T-cell (primary cell): Measurements from ENCODE around the gene FOXO3. TPM values are rescaled to one million over a fixed set of nuclear protein-coding genes. Genes with fewer than 3 reads are reported as not detected.

ENCODE experiments used
- ATAC-seq, 4 experiments: fragments of 200-7000 bp in 3 of 4; fragments of 150-1000 bp in 1 of 4; cut with Tn5 transposase; replicated peaks in 1 of 4; 1 replicate in 3 of 4; 2 replicates in 1 of 4; pipeline ENCODE4 v1.10.0; 2021; ENCODE audit warnings: moderate library complexity in 3 of 4, mild to moderate bottlenecking in 2 of 4, moderate number of reproducible peaks in 1 of 4
- CTCF ChIA-PET, 2 donors: fragments of 300-600 bp; sonication (Branson Sonifier 250); formaldehyde crosslinking; loops; one replicate each; lab custom pipeline; 2022; ENCODE audit warnings: antibody characterized with exemption in 2 of 2; lab: Charles Lee
- POLR2A ChIA-PET, 2 donors: fragments of 300-600 bp; sonication (Branson Sonifier 250); formaldehyde crosslinking; loops; one replicate each; lab custom pipeline; 2022; ENCODE audit warnings: antibody characterized with exemption in 2 of 2; lab: Charles Lee
- DNase-seq, 35 experiments: peaks; one replicate each; pipeline versions ENCODE4 v3.0.0 to v3.0.0-alpha.2; 2013 to 2023
- H3K27ac ChIP-seq: one replicate; pipeline ENCODE4 v1.5.1; 2013; ENCODE audit warnings: low read length
- H3K27me3 ChIP-seq, 2 experiments: replicated peaks in 1 of 2; 1 replicate in 1 of 2; 2 replicates in 1 of 2; pipeline versions ENCODE4 v1.6.1 to v1.7.0; 2013; ENCODE audit warnings: low read length in 1 of 2, mixed read lengths in 1 of 2; ENCODE audit not compliant: control insufficient read depth in 2 of 2, insufficient read depth in 2 of 2; ENCODE audit errors: extremely low read depth in 1 of 2
- H3K36me3 ChIP-seq, 2 donors: 1 replicate in 1 of 2; 2 replicates in 1 of 2; pipeline versions ENCODE4 v1.6.1 to v1.7.0; 2013; ENCODE audit warnings: low read length in 1 of 2; ENCODE audit not compliant: control insufficient read depth in 2 of 2, insufficient read depth in 1 of 2; ENCODE audit errors: extremely low read depth in 1 of 2
- H3K4me1 ChIP-seq, 2 experiments: 1 replicate in 1 of 2; 2 replicates in 1 of 2; pipeline versions ENCODE4 v1.6.1 to v1.7.0; 2013; ENCODE audit warnings: low read length in 2 of 2, mixed read lengths in 1 of 2; ENCODE audit not compliant: insufficient read depth in 2 of 2, control insufficient read depth in 1 of 2; ENCODE audit errors: extremely low read depth in 1 of 2
- H3K4me3 ChIP-seq, 2 donors: 1 replicate in 1 of 2; 2 replicates in 1 of 2; pipeline versions ENCODE4 v1.5.1 to v1.7.0; 2013; ENCODE audit warnings: mild to moderate bottlenecking in 2 of 2, low read length in 1 of 2, moderate library complexity in 1 of 2; ENCODE audit not compliant: control insufficient read depth in 1 of 2; ENCODE audit errors: extremely low read depth in 1 of 2
- H3K9me3 ChIP-seq: 2 replicates; pipeline ENCODE4 v1.7.0; 2013
- H3K27ac Mint-ChIP-seq, 2 donors: one replicate each; pipeline ENCODE4 v1.8.0; 2020 to 2021; ENCODE audit warnings: mild to moderate bottlenecking in 2 of 2, mixed read lengths in 2 of 2
- H3K27me3 Mint-ChIP-seq, 2 donors: one replicate each; pipeline ENCODE4 v1.8.0; 2021 to 2022; ENCODE audit warnings: mixed read lengths in 2 of 2
- H3K36me3 Mint-ChIP-seq: one replicate; pipeline ENCODE4 v1.8.0; 2021; ENCODE audit warnings: mixed read lengths
- H3K4me1 Mint-ChIP-seq, 3 donors: one replicate each; pipeline ENCODE4 v1.8.0; 2020 to 2022; ENCODE audit warnings: mixed read lengths in 3 of 3, mild to moderate bottlenecking in 1 of 3
- H3K4me3 Mint-ChIP-seq, 3 donors: one replicate each; pipeline ENCODE4 v1.8.0; 2020 to 2022; ENCODE audit warnings: mild to moderate bottlenecking in 3 of 3, mixed read lengths in 3 of 3, moderate library complexity in 3 of 3
- H3K9me3 Mint-ChIP-seq, 3 donors: one replicate each; pipeline ENCODE4 v1.8.0; 2020 to 2022; ENCODE audit warnings: mixed read lengths in 3 of 3
- WGBS: methylation state at CpG from one replicate; pipeline ENCODE4 v1.1.5; 2013; ENCODE audit warnings: missing lambda C conversion rate; ENCODE audit not compliant: insufficient coverage; 5-methylcytosine and 5-hydroxymethylcytosine counted together
- total RNA-seq, 35 experiments: library from RNA in 6 of 35; stranded (reverse) in 6 of 35; fragments of 120-200 nt in 1 of 35; gene quantifications; one replicate each; pipeline versions ENCODE4 v1.2.1 to v1.2.4 and lab custom pipeline; 2013 to 2026

Gene FOXO3
- total RNA-seq, 5 donors from 2014 or later (not counting 1 experiment from before 2014, with no cell fraction given): 21.5 to 26.2 (median 22.2) TPM

DNA sequence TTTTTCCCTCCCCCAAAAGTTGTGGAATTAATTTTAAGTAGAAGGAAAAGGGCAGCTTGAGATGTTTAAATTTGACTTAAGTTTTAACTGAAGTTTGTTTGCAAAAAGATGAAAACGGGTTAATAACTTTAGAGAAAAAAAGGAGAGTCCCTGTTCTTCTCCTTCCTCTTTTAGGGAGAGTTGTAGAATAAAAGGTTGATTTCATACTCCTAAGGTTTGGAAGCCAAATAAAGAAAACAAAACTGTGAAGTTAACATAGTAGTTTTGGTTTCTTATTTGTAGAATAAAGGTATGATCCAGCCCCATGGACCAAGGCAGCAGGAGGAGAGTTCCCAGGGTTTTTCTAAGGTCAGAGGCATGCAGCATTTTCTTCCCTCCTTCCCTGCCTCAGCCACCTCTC lies 33.4 kb downstream of the FOXO3 start:
- H3K4me1 Mint-ChIP-seq: peaks cover 59 to 73% (median 69%) of the 10 kb centered on the region in 3 donors
- no peak for ATAC-seq
- Histone ChIP-seq H3K27ac (no peak overlapping the region), H3K9me3 (no peaks in the 10 kb centered on the region), H3K27me3 (no peaks in the 10 kb centered on the region), H3K36me3 (no peaks in the 10 kb centered on the region), H3K4me1 (peaks cover 14 to 18% of the 10 kb centered on the region in 2 experiments), H3K4me3 (no peak overlapping the region)
- ChIA-PET POLR2A (interaction anchor here in 1 of 2 donors (0.7 kb wide), 1 partner anchor 12 kb away, joined by 9 read pairs; no protein-coding TSS in a partner anchor), CTCF (no interaction called here)
- H3K4me3 Mint-ChIP-seq: no peak overlapping the region
- no peak overlapping the region for H3K27ac Mint-ChIP-seq
- no CpG with 5 or more reads among the region's 1 CpG for WGBS
- DNase-seq: no peak
- H3K27me3 Mint-ChIP-seq: no peaks in the 10 kb centered on the region
- peaks cover 19% of the 10 kb centered on the region for H3K36me3 Mint-ChIP-seq
- no peaks in the 10 kb centered on the region for H3K9me3 Mint-ChIP-seq

DNA sequence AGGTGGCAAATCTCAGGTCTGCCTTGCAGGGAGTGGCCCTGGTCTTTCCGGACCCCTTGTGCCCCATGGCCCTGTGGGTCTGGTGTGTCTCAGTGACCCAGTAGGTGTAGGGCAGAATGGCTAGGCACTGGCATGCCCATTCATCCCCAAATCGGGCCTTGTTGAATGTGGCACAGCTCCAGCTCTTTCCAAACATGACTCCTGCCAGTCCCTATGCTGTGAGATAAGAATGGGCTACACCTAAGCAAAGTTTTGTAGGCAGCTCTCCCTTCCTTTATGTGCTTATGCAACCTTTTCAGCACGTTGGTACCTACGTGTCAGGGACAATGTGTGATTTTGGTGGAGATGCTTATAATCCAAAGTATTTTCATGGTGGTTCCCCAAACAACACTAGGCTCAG lies 33.9 kb downstream of the FOXO3 start:
- peaks cover 11 to 13% of the 10 kb centered on the region in 2 experiments for H3K4me1 ChIP-seq
- no peaks in the 10 kb centered on the region for H3K27me3 ChIP-seq
- POLR2A ChIA-PET: no interaction called here
- Mint-ChIP-seq H3K4me3 (no peak overlapping the region), H3K36me3 (peaks cover 19% of the 10 kb centered on the region), H3K27ac (no peak overlapping the region), H3K27me3 (no peaks in the 10 kb centered on the region), H3K9me3 (no peaks in the 10 kb centered on the region), H3K4me1 (peaks cover 54 to 71% (median 69%) of the 10 kb centered on the region in 3 donors)
- no peaks in the 10 kb centered on the region for H3K9me3 ChIP-seq
- DNase-seq (no peak), ATAC-seq (no peak)
- H3K27ac ChIP-seq: no peak overlapping the region
- no peaks in the 10 kb centered on the region for H3K36me3 ChIP-seq
- 75% methylated on average over 1 of the region's 4 CpGs for WGBS
- no peak overlapping the region for H3K4me3 ChIP-seq
- CTCF ChIA-PET: no interaction called here

GRCh38 chr6:108596956-108597355 lies 36.2 kb downstream of the FOXO3 start:
- Mint-ChIP-seq H3K4me3 (no peak overlapping the region), H3K27me3 (no peaks in the 10 kb centered on the region), H3K36me3 (peaks cover 13% of the 10 kb centered on the region), H3K4me1 (peaks cover 36 to 57% (median 54%) of the 10 kb centered on the region in 3 donors), H3K27ac (no peak overlapping the region), H3K9me3 (no peaks in the 10 kb centered on the region)
- Histone ChIP-seq H3K27ac (no peak overlapping the region), H3K27me3 (no peaks in the 10 kb centered on the region), H3K9me3 (no peaks in the 10 kb centered on the region), H3K4me3 (no peak overlapping the region), H3K36me3 (no peaks in the 10 kb centered on the region), H3K4me1 (peaks cover 9 to 10% of the 10 kb centered on the region in 2 experiments)
- DNase-seq (no peak), ATAC-seq (no peak)
- CTCF ChIA-PET: interaction anchor here in 1 of 2 donors (0.5 kb wide), 1 partner anchor 336 kb away, joined by 3 read pairs; no protein-coding TSS in a partner anchor
- POLR2A ChIA-PET: no interaction called here

DNA sequence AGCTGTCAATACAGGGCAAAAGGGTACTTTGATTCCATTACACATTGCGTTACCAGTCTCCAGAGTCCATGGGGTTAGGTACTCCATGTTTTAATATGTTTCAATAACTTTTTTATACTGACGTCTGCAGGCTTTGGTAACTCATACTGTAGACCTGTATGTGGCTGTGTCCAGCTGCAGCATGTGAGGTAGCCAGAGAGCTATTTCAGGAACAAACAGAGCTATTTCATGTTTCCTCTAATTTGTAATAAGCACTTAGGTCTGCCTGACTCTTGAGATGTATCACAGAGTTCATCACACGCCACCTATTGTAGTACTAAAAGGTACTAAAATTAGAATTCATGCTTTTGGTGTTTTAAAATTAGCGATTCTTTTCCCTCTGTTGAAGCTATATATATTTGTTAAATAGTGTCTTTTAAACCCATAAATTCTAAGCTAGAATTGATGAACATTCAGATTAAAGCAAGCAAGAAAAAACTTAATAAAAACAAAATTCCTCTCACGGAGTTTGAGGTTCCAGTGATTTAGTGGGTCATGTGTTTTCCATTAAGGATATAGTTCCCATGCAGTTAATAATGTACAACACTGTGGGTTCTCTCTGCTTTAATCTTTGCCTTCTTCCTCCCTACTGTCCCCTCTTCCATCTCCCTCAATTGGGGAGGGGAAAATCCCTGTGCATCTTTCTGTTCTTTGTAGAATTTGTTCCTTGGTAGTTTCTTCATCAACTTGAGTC lies 37.0 kb downstream of the FOXO3 start:
- CTCF ChIA-PET: no interaction called here
- H3K4me1 Mint-ChIP-seq: peaks cover 36 to 53% (median 51%) of the 10 kb centered on the region in 3 donors
- H3K27me3 Mint-ChIP-seq: no peaks in the 10 kb centered on the region

DNA sequence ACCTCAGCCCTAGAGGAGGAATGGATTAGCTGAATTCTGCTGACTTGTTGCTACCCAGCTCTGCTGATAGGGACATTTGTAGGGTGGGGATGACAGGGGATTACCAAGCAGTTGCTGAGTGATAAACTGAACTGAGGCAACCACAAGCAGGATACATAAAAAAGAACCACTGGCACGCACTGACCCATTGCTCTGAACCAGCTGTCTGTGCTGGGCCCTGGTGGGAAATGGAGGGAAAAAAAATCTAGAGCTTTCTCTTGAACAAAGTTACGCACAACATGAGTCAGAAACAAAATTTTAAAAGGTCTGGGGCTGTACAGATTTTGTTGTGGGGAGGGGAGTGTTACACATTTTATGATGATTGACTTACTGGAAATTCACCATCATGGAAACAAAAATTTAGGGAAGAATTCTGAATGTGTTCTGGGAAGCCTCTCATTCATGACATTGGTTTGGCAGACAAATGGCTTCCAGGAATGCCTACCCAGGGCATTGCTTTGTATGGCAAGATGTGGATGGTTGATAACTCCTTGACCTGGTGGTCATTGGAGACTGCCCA lies 37.7 kb downstream of the FOXO3 start:
- ATAC-seq (no peak), DNase-seq (no peak)
- H3K27ac ChIP-seq: no peak overlapping the region
- ChIA-PET POLR2A (interaction anchor here (0.5 to 0.6 kb wide), 2 partner anchors 30 to 41 kb away, joined by 3 read pairs; no protein-coding TSS in a partner anchor), CTCF (no interaction called here)
- H3K4me1 ChIP-seq: peaks cover 0 to 1% of the 10 kb centered on the region in 2 experiments
- 69% methylated on average over 2 of the region's 2 CpGs for WGBS
- H3K4me3 ChIP-seq: no peak overlapping the region
- Mint-ChIP-seq H3K9me3 (no peaks in the 10 kb centered on the region), H3K27me3 (no peaks in the 10 kb centered on the region), H3K27ac (no peak overlapping the region), H3K4me3 (no peak overlapping the region), H3K36me3 (peaks cover 10% of the 10 kb centered on the region), H3K4me1 (peaks cover 33 to 55% (median 49%) of the 10 kb centered on the region in 3 donors)
- no peaks in the 10 kb centered on the region for H3K36me3 ChIP-seq
- no peaks in the 10 kb centered on the region for H3K27me3 ChIP-seq
- H3K9me3 ChIP-seq: no peaks in the 10 kb centered on the region

More for the DNA sequence above, 37.0 kb downstream of the FOXO3 start:
- Histone ChIP-seq H3K27me3 (no peaks in the 10 kb centered on the region), H3K4me1 (peaks cover 2 to 4% of the 10 kb centered on the region in 2 experiments), H3K27ac (no peak overlapping the region), H3K36me3 (no peaks in the 10 kb centered on the region), H3K9me3 (no peaks in the 10 kb centered on the region), H3K4me3 (no peak overlapping the region)
- POLR2A ChIA-PET: interaction anchor here in 1 of 2 donors (0.6 kb wide), 1 partner anchor 30 kb away, joined by 3 read pairs; no protein-coding TSS in a partner anchor
- DNase-seq: no peak
- no peak overlapping the region for H3K4me3 Mint-ChIP-seq
- WGBS: no CpG with 5 or more reads among the region's 5 CpGs
- no peak for ATAC-seq
- no peak overlapping the region for H3K27ac Mint-ChIP-seq
- peaks cover 13% of the 10 kb centered on the region for H3K36me3 Mint-ChIP-seq
- no peaks in the 10 kb centered on the region for H3K9me3 Mint-ChIP-seq

GRCh38 chr6:108604156-108604555 lies 43.4 kb downstream of the FOXO3 start:
- ChIA-PET CTCF (no interaction called here), POLR2A (no interaction called here)
- Histone ChIP-seq H3K36me3 (no peaks in the 10 kb centered on the region), H3K4me1 (no peaks in the 10 kb centered on the region), H3K27me3 (no peaks in the 10 kb centered on the region), H3K9me3 (no peaks in the 10 kb centered on the region), H3K4me3 (no peak overlapping the region), H3K27ac (no peak overlapping the region)
- H3K27me3 Mint-ChIP-seq: no peaks in the 10 kb centered on the region
- no peak overlapping the region for H3K27ac Mint-ChIP-seq
- peaks cover 7% of the 10 kb centered on the region for H3K36me3 Mint-ChIP-seq
- ATAC-seq (no peak), DNase-seq (no peak)
- no CpG with 5 or more reads among the region's 5 CpGs for WGBS
- peaks cover 57 to 63% (median 57%) of the 10 kb centered on the region in 3 donors for H3K4me1 Mint-ChIP-seq
- no peaks in the 10 kb centered on the region for H3K9me3 Mint-ChIP-seq
- no peak overlapping the region for H3K4me3 Mint-ChIP-seq
